HG03520 (cell line): ENCODE measurements around the gene AGPAT1.
"Not testable (repeated sequence)": the region's sequence is repeated elsewhere in the genome, so short reads cannot be mapped to it uniquely, and the experiment has no call there.

Experiments
- ATAC-seq: cut with Tn5 transposase; IDR thresholded peaks from one replicate; pipeline ENCODE4 v1.9.1; 2021; ENCODE audit warnings: mild to moderate bottlenecking, moderate library complexity; ENCODE audit not compliant: unreplicated experiment

The AGPAT1 gene

DNA sequence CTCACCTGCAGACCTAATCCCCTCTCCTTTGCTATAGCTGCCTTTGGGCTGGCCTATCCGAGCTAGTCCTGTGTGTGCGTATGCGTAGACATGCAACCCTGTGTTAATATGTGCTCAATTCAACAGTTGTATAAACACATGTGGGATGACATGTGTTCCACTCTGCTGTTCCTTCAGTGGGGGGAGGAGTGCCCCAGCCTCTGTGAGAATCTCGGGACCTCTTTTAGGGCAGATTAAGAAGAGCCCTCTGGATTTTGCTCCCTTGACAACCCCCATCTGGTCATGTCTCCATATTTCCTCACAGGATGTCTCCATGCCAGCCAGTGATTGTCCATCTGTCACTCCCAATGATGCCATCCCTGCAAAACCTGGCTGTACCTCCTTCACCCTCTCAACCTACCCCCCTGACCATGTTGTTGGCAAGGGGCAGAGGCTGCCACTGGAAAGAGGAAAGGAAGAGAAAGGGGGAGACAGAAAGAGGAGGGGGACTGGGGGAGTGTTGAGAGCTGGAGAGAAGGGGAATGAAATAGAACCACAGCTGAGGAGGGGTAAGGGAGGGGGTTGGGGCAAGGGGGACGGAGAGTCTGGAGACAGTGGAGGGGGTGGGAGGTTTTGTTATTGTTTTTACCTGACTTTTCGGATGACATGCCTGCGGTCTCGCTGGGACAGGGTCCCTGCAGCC lies 24.6 kb downstream of the AGPAT1 start:
- ATAC-seq, result no peak

DNA sequence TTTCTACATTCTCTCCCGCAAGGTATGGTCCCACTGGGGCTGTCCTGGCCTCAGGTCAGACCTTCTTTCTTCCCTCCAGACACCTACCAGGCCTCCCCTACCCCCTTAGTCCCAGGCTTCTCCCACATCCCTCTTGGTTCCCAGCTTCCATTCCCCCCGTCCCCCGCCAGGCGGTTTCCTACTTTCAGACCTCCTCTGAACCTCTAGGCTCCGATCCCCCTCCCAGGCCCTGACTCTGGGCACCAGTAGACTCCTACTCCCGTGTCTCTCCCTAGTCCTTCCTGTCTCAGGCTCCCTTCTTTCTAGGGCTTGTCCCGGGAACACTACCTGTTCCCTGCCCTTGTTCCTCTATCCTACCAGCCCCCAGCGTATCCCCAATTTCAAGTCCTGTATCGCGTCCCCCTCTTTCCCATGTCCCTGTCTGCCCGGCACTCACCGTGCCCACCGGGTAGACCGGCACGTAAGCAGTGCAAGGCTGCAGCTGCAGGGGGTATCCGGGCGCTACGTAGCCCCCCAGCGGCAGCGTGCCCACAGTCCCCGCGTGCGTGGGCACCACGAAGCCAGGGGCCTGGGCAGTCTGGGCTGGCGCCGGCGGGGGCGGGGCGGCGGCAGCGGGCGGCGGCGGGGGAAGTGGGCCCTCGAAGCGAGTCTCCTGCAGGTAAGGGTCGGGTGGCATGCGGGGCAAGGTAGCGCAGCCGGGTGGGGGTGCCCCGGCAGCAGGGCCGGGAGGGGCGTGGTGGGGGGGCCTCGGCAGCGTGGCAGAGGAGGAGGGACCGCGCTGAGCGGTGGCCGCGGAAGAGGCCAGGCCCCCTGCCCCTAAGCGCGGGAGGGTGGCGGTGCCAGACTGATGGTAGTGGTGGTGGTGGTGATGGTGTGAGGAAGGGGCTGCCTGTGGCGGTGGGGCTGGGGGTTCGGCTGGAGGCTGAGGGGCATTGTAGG lies 25.7 kb downstream of the AGPAT1 start:
- no peak for ATAC-seq

DNA sequence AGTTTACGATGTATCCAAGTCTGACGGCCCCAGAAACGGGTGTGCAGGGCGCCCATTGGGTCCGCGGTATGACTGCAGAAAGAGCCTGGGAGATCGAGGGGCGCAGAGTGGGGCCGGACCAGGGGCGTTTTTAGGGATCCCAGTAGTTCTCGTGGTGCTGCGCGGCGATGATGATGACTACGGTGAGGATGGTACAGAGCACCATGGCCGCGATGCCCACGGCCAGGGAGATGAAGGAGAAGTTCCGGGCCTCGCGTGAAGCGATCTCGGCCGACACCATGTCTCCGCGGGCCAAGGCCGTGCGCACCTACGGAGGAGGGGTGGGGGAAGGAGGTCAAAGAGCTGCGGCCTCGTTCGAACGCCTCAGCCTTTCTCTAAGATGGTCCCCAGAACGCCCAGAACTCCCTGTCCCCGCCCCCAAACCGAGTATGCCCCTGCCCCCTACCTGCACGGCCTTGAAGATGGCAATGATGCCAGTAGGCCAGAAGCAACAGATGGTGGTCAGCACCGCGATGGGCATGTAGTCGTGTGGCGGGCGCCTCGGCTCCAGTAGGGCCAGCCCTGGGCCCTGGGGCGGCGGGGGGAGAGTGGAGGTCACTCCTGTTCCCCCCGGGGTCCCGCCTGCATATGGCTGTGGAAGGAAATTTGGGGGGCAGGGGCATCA lies 26.7 kb downstream of the AGPAT1 start:
- ATAC-seq, result no peak

DNA sequence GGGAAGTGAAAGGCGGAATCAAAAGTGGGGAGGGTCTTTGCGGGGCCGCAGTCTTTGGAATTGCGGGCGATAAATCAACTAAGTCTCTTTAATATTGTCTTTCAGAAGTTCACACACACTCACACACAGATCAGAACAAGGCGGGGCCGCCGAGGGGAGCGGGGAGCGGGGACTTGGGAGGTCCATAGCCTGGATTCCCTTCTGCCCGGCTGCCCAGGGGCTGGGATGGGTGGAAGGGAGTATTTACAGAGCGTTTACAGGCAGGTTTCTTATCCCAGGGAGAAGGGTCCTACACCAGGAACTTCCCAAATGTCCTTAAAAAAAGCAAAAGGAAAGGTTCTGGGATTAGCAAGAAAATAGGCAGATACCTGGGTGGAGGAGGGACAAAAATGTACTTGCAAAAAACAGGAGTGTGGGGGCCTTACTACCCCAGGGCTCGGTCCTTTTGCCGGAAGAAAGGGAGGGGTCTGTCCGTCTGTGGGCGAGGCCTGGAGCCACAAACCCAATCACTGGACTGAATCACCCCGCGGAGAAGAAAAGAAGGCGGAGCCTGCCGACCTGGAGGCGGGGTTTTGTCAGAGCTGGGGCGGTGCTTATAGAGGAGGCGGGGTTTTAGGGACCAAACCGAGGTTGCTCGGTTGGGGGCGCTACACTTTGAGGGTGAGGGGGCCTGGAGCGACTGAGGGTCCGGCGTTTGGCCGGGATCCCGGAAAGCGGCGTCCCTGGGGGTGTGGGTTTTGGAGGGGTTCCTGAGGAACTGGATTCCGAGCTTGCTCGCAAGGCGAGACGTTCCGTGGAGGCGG lies 27.4 kb downstream of the AGPAT1 start:
- no peak for ATAC-seq

DNA sequence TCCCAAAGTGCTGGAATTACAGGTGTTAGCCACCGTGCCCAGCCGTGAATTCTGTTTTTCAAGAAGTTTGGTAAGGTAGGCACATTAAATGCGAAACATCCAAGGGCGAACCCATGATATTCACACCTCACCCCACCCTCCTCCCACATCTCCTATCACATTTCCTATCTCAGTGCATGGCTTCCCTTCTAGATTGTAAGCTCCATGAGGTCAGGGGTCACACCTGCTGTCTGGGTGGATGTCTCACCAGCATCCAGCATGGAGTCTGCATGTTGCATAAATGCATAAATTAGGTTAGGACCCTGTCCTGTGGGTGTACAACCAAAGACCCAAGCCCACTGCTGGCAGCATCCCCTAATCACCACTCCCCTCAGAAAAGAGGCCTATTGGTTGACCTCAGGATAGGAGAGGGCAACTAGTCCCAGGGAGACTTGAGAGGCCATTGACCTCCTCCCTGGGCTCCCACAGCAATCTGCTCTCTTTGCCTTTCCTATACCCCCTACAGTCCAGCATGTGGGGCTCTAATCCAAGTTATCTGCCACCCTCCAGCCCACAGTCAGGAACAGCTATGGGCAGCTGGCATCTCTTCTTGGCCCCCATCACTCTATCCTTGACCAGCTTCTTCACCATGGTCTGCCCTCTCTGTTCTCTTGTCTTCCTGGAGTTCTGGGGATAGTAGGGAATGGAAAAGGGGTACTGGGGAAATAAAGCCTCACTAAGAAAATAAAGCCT lies 28.3 kb downstream of the AGPAT1 start:
- ATAC-seq, result no peak

DNA sequence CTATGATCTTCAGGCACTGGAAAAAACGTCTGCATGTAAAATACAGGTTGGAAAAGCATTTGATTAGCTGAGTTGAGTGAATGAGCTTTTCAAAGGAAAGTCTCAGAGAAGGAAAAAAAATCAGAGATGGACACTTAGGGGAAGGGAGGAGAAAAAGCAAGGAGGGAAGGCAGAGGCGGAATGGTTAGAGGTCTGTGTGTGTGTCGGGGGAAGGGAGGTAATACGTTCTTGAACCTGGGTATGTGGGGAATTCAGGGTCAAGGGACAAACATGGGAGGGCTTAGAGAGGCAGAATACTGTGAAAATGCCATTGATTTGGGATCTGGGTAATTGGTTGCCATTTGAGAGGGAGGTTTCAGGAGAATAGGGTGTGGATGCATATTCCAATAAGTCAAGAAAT lies 29.2 kb downstream of the AGPAT1 start:
- no peak for ATAC-seq

DNA sequence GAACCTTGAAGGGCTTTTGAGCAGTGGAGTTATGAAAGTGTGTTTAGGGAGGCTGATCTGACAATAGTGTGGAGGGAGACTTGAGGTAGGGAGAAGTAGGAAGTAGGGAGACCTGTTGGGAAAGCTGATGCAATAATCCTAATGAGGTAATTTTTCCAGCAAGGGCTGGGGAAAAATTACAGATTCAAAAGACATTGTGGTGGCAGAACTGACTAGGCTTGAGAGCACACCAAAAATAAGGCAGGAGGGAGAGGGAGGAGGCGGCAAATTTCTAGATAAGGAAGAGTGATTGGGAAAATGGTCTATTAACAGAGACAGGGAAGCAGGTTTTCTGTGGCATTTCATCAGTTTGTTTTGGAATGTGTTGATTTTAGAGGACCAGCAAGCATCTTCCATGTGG lies 29.6 kb downstream of the AGPAT1 start:
- no peak for ATAC-seq

DNA sequence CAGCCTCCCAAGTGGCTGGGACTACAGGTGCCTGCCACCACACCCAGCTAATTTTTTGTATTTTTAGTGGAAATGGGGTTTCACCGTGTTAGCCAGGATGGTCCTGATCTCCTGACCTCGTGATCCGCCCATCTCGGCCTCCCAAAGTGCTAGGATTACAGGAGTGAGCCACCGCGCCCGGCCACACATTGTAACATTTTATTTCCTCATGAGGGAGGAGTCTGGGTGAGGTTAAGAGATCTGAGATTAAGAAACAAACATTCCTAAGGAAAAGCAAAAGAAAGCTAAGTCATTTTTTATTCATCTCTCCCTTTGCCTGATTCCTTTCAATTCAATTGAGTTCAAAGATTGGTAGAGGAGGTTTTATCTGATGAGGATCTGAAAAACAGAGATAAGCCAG lies 31.6 kb downstream of the AGPAT1 start:
- not testable (repeated sequence) for ATAC-seq

DNA sequence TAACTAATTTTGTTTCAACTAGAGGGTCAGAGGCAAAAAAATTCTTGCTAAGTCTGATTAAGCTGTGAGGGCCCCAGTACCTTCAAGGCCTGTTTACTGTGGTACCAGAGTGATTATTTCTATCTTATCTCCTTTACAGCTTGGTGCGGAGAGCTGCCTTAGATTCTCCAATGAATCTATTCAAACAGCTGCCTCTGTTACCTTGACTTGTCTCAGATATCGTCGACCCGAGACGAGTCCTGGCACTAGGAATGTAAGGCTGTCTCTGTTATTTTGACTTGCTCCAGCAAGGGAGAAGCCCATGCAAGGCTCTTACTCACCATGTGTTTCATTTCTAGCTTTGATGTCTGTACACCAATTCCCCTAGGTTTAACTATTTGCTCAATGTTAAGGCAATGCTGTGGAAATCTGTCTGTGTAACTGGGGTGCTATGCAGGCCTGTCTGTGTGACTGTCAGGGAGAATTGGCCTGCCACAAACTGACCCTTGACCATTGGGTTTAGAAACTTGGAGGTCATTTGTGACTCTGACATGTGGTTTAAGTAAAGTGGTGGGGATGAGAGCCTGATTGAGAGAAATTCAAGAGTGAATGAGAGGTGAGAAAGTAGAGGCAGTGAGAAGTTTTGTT lies 35.4 kb downstream of the AGPAT1 start:
- ATAC-seq, result no peak

DNA sequence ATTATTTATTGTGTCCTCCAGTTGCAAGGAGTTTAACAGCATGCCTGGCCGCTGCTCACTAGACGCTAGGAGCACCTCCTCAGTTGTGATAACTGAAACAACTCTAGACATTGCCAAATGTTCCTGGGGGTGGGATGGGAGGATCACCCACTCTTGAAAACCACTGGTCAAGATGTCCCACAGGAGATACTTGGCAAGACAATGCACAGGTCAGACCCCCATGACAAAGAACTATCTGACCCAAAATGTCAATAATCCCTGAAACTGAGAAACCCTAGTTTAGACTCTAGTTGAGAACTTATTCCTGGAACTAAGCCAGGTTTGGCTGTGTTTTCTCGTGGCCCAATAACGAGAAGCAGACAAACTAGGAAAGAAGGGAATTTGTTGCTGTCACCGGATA lies 36.3 kb downstream of the AGPAT1 start:
- no peak for ATAC-seq

DNA sequence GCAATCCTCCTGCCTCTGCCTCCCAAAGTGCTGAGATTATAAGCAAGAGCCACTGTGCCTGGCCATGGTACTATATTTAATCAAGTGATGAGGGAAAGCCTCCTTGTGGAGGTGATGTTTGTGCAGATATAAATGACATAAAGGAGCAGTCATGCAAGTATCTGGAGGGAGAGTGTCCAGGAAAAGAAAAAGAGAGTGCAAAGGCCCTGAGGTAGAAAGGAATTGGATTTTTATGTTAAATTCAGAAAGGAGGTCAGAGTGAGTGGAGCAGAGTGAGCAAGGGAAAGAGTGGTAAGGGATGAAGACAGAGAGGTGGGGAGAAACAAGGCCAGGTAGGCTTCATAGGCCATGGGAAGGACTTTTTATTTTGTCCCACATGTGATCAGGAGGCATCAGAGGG lies 38.4 kb downstream of the AGPAT1 start:
- no peak for ATAC-seq

DNA sequence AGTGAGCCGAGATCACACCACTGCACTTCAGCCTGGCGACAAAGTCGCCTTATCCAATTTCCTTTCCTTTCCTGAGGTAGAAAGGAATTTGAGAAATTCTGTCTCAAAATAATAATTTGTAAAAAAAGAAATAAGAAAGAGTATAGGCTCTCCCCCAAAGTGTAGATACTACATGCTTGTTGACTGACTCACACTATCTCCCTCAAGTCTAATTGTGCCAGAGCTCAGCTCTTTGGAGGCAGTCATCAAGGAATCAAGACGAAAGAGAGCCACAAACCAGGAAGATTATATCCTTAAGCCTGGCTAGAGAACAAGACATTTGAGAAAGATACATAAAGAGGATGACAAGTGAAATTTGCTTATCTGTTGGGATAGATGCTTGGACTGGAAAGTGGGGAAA lies 42.1 kb downstream of the AGPAT1 start:
- ATAC-seq, result no peak

DNA sequence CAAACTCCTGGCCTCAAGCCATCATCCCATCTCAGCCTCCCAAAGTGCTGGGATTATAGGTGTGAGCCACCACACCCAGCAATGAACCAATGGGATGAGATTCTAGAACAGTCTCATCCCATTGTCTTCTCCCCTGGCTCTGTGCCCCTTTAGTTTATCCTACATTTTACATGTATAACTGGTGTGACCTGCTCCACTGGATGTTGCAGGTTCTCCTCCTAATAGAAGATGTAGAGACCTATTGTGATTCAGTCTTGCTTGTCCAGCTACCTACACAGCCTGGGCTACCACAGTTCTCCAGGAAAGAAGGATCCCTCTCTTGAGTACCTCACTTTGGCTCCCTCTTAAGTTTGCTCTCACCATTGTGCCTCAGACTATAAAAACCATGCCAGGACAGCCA lies 43.8 kb downstream of the AGPAT1 start:
- ATAC-seq, result no peak

DNA sequence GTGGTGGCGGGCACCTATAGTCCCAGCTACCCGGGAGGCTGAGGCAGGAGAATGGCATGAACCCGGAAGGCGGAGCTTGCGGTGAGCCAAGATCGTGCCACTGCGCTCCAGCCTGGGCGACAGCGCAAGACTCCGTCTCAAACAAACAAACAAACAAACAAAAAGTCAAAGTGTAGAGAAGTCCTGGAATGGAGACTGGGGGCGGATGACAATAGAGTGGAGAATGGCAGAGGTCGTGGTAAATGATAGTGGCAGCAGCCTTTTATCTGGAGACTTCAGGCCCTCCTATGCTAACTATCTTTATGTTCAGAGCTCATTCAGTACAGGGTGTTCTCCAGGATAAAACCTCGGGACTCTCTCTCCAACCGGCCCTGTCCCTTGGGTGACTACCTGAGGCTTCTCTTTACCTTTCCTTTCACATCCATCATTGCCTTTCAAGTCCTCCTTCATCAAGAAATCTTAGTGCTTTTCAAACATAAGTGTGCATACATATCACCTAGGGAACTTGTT lies 44.4 kb downstream of the AGPAT1 start:
- ATAC-seq, result no peak

DNA sequence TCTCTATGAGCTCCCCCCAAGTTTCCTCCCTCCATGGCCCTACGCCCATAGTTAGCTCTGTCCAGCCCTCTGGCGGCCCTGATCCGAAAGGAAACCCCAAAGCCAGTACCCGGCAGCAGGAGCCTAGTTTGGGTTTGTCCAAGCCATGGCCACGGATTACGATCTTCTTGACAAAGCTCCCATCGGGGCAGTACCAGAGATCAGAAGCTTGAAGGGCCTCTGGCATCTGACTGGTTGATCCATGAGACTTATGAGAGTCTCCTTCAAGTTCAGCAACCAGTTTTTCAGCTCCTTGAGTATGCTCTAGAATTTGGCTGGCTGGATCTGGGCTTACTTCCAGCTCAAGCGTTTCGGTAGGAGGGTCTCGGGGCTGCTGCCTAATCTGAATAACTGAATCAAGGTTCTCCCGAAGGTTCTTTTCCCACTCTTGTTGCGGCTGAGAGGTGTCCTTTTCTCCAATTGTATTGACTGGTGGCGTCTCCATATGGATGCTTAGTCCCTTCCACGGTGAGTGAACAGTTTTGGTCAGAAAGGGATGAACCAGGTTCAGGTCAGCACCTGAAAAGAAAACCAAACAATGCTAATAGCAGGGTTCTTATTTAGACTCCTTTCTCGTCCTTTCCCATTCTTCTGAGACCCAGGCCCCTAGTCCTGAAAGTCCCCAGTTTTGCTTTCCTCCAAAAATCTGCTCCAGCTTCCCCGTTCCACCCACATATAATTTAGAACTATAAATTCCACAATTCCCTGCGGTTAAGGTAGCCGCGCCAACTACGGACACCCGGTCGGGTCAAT lies 46.4 kb downstream of the AGPAT1 start:
- peak; percentile 12 for ATAC-seq

DNA sequence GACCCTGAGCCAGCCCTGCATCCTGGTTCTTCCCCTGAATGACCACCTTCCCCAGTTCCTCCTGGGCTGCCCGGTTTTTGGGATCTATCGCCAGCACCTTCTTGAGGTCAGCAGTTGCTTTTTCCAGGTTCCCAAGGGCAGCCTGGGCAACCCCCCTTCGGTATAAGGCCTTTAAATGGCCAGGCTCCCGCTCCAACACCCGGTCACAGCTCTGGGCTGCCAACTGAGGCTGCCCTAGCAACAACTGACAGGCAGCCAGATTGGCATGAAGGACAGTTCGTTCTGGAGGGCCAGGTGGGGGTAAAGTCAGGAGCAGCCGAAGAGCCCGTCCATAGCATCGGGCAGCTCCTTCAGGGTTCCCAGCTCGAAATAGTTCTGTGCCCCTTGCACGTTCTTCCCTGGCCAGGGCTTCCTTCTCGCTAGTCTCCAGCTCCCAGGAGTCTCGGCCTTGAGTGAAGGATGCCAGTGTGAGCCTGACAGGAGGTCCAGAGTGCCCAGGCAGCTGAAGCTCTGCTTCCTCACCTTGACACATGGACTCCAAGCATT lies 47.1 kb downstream of the AGPAT1 start:
- ATAC-seq, result no peak

DNA sequence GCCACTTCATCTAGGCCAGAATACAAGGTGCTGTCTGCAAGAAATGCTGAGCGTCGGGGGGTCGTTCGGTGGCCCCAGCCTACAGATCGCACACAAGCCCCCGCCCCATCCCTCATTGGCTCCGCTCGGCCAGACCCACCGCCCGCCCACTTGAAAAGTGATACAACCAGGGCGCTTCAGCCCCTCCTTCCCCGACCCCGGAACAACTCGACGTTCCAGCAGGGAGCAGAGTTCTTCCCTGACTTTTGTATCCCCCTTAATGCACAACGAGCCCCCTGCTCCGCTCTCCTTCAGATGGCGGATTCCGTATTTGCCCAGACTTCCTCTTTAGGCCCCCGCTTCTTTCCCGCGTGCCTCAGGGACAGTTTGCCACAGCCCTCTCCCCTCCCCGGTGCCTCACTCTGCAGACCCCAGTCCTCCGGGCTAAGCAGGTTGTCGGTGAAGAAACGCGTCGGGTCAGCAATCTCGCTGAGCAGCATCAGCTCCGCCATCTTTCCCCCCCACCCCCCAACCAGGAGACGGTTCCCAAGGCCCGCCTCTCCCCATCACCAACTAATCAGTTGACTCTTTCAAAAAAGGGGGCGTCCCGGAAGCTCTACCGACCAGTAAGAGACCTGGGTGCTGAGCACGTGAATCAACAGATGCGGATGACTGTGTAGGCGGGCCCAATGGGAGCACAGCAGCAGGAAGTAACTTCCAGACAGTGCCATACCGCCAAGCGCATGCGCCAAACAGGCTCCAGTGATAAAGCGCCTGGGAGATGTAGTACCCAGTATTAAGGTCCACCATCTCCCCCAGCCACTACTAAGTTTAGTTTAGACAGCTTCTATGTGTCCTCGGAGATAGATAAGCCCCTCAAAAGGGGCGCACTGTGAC lies 47.9 kb downstream of the AGPAT1 start, which contains the start of gene ATF6B:
Gene ATF6B (minus strand): TSS at position 530 of the 876 bp plus-strand sequence. CDS start 39 bp downstream, at position 491.
- ATAC-seq, result peak; percentile 79

DNA sequence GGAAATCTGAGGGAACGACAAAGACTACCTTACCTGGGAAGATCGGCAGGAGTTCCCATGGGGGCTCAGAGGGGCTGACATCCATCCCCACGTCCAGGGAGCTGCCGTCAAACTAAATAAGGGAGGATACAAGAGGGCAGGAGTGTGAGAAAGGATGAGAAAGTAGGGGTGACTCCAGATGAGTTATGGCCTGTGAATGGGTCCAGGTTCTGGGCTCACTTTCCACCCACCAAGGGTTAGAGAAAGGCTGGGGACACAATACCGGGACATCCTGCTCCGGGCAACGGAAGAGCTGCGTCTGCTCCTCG lies 48.5 kb downstream of the AGPAT1 start:
- no peak for ATAC-seq
